ENCODE data around the gene SEMA4D. TPM values are rescaled to one million over a fixed set of nuclear protein-coding genes. Genes with fewer than 3 reads are reported as not detected.

The SEMA4D gene
- total RNA-seq, 1 donor = 0.43 TPM

DNA sequence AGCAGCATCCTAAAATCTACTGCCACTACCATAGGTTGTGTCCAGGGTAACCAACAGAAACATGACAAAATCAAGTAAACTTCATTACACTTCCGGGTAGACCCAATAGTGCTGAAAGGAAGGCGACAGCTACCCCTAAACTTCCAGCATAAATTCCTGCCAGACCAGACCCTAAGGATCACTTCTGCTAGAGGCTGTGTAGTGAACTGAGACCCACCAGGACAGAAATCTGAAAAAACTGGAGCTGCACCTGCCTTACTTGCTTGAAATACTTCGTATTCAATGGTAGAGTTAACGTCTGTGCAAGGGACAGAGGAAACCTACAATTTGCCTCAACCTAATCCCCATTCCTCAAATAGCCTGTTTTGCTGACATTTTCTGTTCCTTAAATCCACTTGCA lies 180.6 kb downstream of the SEMA4D start:
- no peak for DNase-seq (ENCODE audit: low read depth)
- TF ChIP-seq, protein P1, sequence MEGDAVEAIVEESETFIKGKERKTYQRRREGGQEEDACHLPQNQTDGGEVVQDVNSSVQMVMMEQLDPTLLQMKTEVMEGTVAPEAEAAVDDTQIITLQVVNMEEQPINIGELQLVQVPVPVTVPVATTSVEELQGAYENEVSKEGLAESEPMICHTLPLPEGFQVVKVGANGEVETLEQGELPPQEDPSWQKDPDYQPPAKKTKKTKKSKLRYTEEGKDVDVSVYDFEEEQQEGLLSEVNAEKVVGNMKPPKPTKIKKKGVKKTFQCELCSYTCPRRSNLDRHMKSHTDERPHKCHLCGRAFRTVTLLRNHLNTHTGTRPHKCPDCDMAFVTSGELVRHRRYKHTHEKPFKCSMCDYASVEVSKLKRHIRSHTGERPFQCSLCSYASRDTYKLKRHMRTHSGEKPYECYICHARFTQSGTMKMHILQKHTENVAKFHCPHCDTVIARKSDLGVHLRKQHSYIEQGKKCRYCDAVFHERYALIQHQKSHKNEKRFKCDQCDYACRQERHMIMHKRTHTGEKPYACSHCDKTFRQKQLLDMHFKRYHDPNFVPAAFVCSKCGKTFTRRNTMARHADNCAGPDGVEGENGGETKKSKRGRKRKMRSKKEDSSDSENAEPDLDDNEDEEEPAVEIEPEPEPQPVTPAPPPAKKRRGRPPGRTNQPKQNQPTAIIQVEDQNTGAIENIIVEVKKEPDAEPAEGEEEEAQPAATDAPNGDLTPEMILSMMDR (IDR thresholded peaks at IDR 0.05; ENCODE audit: insufficient read depth, low read depth, low read length) = no peak
- no peak overlapping the region for H3K4me3 ChIP-seq (ENCODE audit: low read depth, low read length)

DNA sequence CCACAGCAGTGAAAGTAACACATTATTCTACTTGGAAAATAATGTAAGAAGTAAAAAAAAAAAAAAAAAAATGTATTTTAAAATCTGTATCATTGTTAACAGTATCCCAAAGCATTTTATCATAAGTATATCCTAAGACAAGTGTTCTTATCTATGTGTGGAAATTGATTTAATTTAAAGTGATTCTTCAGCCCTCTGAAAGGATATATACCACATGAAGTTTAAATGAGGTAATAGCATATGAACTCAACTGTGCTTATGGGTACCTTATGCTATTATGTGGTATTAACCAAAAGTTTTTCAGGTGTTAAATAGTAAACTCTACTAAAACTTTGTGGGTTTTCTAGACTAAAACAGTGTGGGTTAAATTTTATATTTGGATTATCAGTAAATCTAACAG lies 182.4 kb downstream of the SEMA4D start:
- TF ChIP-seq, protein P1 (IDR thresholded peaks at IDR 0.05; ENCODE audit: insufficient read depth, low read depth, low read length) = no peak
- no peak for DNase-seq (ENCODE audit: low read depth)
- H3K4me3 ChIP-seq (ENCODE audit: low read depth, low read length) = no peak overlapping the region

DNA sequence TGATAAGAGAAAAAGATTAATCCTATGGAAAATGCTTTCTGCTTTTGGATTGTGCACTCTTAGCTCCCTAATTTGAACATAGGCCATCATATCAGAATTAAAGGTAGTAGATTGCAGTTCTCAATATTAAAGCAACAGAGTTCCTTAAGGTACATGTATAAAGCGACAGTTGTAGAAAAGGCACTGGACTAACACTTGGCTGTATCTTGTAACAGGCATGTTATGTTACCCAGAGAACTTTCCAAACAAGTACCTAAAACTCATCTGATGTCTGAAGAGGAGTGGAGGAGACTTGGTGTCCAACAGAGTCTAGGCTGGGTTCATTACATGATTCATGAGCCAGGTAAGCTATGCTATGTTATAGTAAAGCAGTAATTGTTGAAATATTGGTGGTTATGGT lies 183.0 kb downstream of the SEMA4D start:
- no peak overlapping the region for H3K4me3 ChIP-seq (ENCODE audit: low read depth, low read length)
- TF ChIP-seq, protein P1 (IDR thresholded peaks at IDR 0.05; ENCODE audit: insufficient read depth, low read depth, low read length) = no peak
- DNase-seq (ENCODE audit: low read depth) = no peak

DNA sequence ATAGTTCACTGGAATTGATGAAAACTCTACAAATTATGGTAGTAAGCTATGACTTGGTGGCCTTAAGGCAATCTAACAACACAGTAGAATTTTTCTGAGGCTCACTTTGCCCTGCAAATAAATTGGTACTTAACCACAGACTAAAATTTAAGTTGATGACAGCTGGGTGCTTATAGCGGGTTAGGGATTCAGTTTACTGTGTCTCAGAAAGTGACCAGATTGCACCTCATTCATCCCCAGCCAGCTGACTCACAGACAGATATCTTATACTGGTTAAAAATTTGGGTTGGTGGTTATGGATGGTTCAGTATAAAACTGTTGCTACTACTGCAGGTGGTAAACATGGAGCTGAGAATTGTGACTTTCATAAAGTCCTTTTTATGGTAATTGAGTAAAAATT lies 184.1 kb downstream of the SEMA4D start:
- DNase-seq (ENCODE audit: low read depth) = no peak
- H3K4me3 ChIP-seq (ENCODE audit: low read depth, low read length) = peak overlapping the region; percentile 75
- TF ChIP-seq, protein P1 (IDR thresholded peaks at IDR 0.05; ENCODE audit: insufficient read depth, low read depth, low read length) = no peak

DNA sequence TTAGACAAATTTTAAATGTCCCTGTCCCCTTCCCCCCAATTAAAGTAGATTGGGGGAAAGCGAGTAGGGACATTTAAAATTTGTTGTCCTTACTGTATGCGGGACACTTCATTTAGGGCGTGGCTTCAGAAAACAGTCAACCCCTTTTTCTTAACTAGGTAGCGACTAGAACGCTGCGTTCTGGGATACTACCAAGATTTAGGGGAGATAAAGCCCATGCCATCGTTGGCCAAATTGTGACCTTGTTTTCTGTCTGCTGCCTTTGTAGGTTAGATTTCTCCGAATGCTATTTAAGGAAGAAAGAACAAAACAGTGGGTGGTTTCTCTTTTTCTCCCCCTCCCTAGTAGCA lies 185.7 kb downstream of the SEMA4D start:
- H3K4me3 ChIP-seq (ENCODE audit: low read depth, low read length) = peak overlapping the region; percentile 75
- no peak for DNase-seq (ENCODE audit: low read depth)
- TF ChIP-seq, protein P1 (IDR thresholded peaks at IDR 0.05; ENCODE audit: insufficient read depth, low read depth, low read length) = no peak

DNA sequence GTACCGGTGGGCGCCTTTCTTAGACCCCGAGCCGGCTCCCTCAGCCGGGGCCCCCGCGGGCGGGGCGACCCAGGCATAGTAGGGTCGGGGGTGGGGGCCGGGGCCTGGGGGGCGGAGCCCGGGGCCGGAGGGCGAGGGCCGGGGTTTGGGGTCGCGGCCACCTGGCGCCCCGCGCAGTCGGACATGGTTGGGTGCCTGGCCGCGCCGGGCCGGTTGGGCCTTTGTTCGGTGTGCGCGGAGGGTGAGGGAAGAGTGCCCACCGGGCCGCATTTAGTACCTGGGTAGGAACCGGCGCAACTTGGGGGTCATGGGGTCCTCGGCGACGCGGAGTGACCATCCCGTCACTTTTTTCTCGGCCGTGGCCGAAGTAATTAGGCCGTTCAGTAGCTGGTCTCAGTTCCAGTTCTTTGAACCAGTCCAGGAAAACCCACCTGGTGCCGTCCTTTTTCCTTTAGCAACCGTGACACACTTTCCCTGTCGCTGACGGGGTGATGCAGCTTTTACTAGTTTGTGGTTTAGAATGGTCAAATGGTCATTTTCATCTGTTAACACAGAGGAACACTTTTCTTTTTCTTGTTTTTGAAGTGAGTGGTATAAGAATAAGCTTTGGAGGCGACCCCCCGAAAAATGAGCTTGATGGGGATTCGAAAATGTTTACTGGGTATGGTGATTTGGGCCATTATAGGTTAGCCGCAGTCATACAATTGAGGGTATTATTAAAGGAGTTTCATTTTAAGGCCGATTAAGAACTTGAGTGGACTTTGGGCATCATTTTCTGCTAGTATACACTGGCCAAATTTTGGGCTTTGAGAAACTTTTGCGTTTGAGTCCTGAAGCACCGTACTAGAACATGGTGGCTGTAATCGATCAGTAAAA lies 186.3 kb downstream of the SEMA4D start:
- peak overlapping the region; percentile 75 for H3K4me3 ChIP-seq (ENCODE audit: low read depth, low read length)
- no peak for DNase-seq (ENCODE audit: low read depth)
- TF ChIP-seq, protein P1 (IDR thresholded peaks at IDR 0.05; ENCODE audit: insufficient read depth, low read depth, low read length) = no peak

Small RNAs within 50 kb of the gene (small RNA-seq; reads per million reads assigned to genes)
- not detected for gene MIR3153

Other genes with a start within 250 kb of the SEMA4D start
- 78.0 and 228 TPM in 2 replicates for gene CKS2, start 186.9 kb downstream of the SEMA4D start, total RNA-seq
- gene SECISBP2, start 179.6 kb downstream of the SEMA4D start, total RNA-seq = 23.3 and 27.4 TPM in 2 replicates
- 0.43 and 0.64 TPM in 2 replicates for gene GADD45G, start 106.9 kb upstream of the SEMA4D start, total RNA-seq

Data from fibroblast of villous mesenchyme (primary cell).